HepG2 (cell line): Measurements from ENCODE around the gene GGT1. TPM values are rescaled to one million over a fixed set of nuclear protein-coding genes. Genes with fewer than 3 reads are reported as not detected.
A peak's percentile ranks its signal among the peaks of the same experiment; 100 is the strongest.

Source experiments
- ATM ChIP-seq: fragments of 450-650 bp; IDR thresholded peaks from 2 replicates; pipeline ENCODE4 v1.7.1; 2017; ENCODE audit warnings: mild to moderate bottlenecking, borderline replicate concordance
- CENPBD1 ChIP-seq: sonication (generic); formaldehyde crosslinking; IDR thresholded peaks from 2 replicates; pipeline ENCODE4 v1.8.0; 2022; ENCODE audit warnings: missing genetic modification reagents, low read depth, mild to moderate bottlenecking, borderline replicate concordance
- CREB1 ChIP-seq, 2 experiments: fragments of 450-650 bp in 1 of 2; IDR thresholded peaks; 2 replicates each; pipeline ENCODE4 v1.6.1; 2016 to 2017; ENCODE audit warnings: control low read depth in 1 of 2, mild to moderate bottlenecking in 1 of 2, missing compliant biosample characterization in 1 of 2, missing genetic modification characterization in 1 of 2
- ERF ChIP-seq: IDR thresholded peaks from 2 replicates; pipeline ENCODE4 v1.6.1; 2018; ENCODE audit warnings: missing biosample characterization, missing genetic modification reagents
- FOSL1 ChIP-seq: sonication (generic); formaldehyde crosslinking; IDR thresholded peaks from 2 replicates; pipeline ENCODE4 v1.9.0; 2021; ENCODE audit warnings: missing genetic modification reagents, borderline replicate concordance
- FOXO4 ChIP-seq: sonication (generic); formaldehyde crosslinking; conservative IDR thresholded peaks from 2 replicates; pipeline ENCODE4 v1.8.1; 2023; ENCODE audit warnings: missing genetic modification reagents
- KAT8 ChIP-seq: IDR thresholded peaks from 2 replicates; pipeline ENCODE4 v1.6.1; 2016; ENCODE audit warnings: missing genetic modification reagents, missing compliant biosample characterization
- KLF9 ChIP-seq: IDR thresholded peaks from 2 replicates; pipeline ENCODE4 v1.6.1; 2016; ENCODE audit warnings: low read depth
- NFATC3 ChIP-seq: sonication (generic); formaldehyde crosslinking; IDR thresholded peaks from 2 replicates; pipeline ENCODE4 v1.5.1; 2020; ENCODE audit warnings: mild to moderate bottlenecking, missing genetic modification reagents
- RXRB ChIP-seq: IDR thresholded peaks from 2 replicates; pipeline ENCODE4 v1.6.1; 2016; ENCODE audit warnings: borderline replicate concordance, missing genetic modification reagents, missing compliant biosample characterization
- SALL2 ChIP-seq: sonication (generic); formaldehyde crosslinking; IDR thresholded peaks from 2 replicates; pipeline ENCODE4 v1.8.1; 2023; ENCODE audit warnings: mild to moderate bottlenecking, missing genetic modification reagents, inconsistent platforms
- SRF ChIP-seq: IDR thresholded peaks from 2 replicates; pipeline ENCODE4 v1.6.1; 2011; ENCODE audit warnings: mild to moderate bottlenecking, low read depth, low read length, moderate library complexity
- STAT5B ChIP-seq: sonication (generic); formaldehyde crosslinking; IDR thresholded peaks from 2 replicates; pipeline ENCODE4 v1.4.0; 2020; ENCODE audit warnings: missing genetic modification reagents
- SYNCRIP ChIP-seq: fragments of 200-400 bp; formaldehyde crosslinking; IDR thresholded peaks from 2 replicates; pipeline ENCODE4 v1.6.1; 2018; ENCODE audit warnings: mild to moderate bottlenecking, low read depth, low read length; ENCODE audit not compliant: insufficient read depth
- ZBTB42 ChIP-seq: sonication (generic); formaldehyde crosslinking; IDR thresholded peaks from 2 replicates; pipeline ENCODE4 v1.5.0; 2020; ENCODE audit warnings: mild to moderate bottlenecking, missing genetic modification reagents
- ZFP36 ChIP-seq: fragments of 150-350 bp; IDR thresholded peaks from 2 replicates; pipeline ENCODE4 v1.6.1; 2018; ENCODE audit warnings: borderline replicate concordance, low read length, low read depth; ENCODE audit not compliant: partially characterized antibody
- ZFP36L1 ChIP-seq: sonication (generic); formaldehyde crosslinking; IDR thresholded peaks from 2 replicates; pipeline ENCODE4 v1.8.0; 2022; ENCODE audit warnings: mild to moderate bottlenecking, missing genetic modification reagents, moderate library complexity
- ZFP36L2 ChIP-seq: sonication (generic); formaldehyde crosslinking; IDR thresholded peaks from 2 replicates; pipeline ENCODE4 v1.4.0; 2020; ENCODE audit warnings: missing genetic modification reagents
- ZNF343 ChIP-seq: sonication (generic); formaldehyde crosslinking; IDR thresholded peaks from 2 replicates; pipeline ENCODE4 v1.4.0; 2020; ENCODE audit warnings: mild to moderate bottlenecking, missing genetic modification reagents
- ZNF362 ChIP-seq: sonication (generic); formaldehyde crosslinking; IDR thresholded peaks from 2 replicates; pipeline ENCODE4 v1.4.0; 2020; ENCODE audit warnings: missing genetic modification reagents, mild to moderate bottlenecking, borderline replicate concordance
- ZNF503 ChIP-seq: sonication (generic); formaldehyde crosslinking; IDR thresholded peaks from 2 replicates; pipeline ENCODE4 v1.4.0; 2020; ENCODE audit warnings: missing genetic modification reagents
- ZNF546 ChIP-seq: sonication (generic); formaldehyde crosslinking; conservative IDR thresholded peaks from 2 replicates; pipeline ENCODE4 v1.8.1; 2023; ENCODE audit warnings: mild to moderate bottlenecking, missing genetic modification reagents
- ZNF607 ChIP-seq: sonication (generic); formaldehyde crosslinking; IDR thresholded peaks from 2 replicates; pipeline ENCODE4 v1.5.1; 2020; ENCODE audit warnings: missing genetic modification reagents, mild to moderate bottlenecking, borderline replicate concordance
- ZNF672 ChIP-seq: sonication (generic); formaldehyde crosslinking; IDR thresholded peaks from 2 replicates; pipeline ENCODE4 v1.8.1; 2022; ENCODE audit warnings: missing genetic modification reagents
- ZNF772 ChIP-seq: sonication (generic); formaldehyde crosslinking; IDR thresholded peaks from 2 replicates; pipeline ENCODE4 v1.5.0; 2020; ENCODE audit warnings: mild to moderate bottlenecking, missing genetic modification reagents
- polyA plus RNA-seq, 8 experiments: library from polyadenylated mRNA; depleted of rRNA in 3 of 8; stranded (reverse) in 7 of 8; unstranded in 1 of 8; fragments of >200 nt; fragmentation: Illumina TruSeq in 4 of 8; extraction: Trizol in 4 of 8; gene quantifications; 2 replicates each; pipeline versions ENCODE4 v1.2.1 to v1.2.3, GENCODE V29; 2011 to 2016; ENCODE audit warnings: low read depth in 4 of 8, missing spikeins in 1 of 8, mixed read lengths in 1 of 8; ENCODE audit not compliant: insufficient read depth in 1 of 8
- total RNA-seq, 5 experiments: library from RNA; depleted of rRNA; stranded (reverse); fragments of >200 nt; fragmentation: Illumina TruSeq; extraction: Trizol; gene quantifications; 2 replicates each; pipeline ENCODE4 v1.2.3, GENCODE V29; 2016; ENCODE audit warnings: low read depth in 1 of 5
- TF ChIP-seq, protein P1 (sequence below): sonication (generic); formaldehyde crosslinking; IDR thresholded peaks from 2 replicates; pipeline ENCODE4 v1.4.0; 2020; ENCODE audit warnings: missing genetic modification reagents

The GGT1 gene
- total and polyA plus RNA-seq, 2 of the 13 experiments (the other 11 are each of a cell fraction or from before 2014, with no cell fraction given) = 29.9 to 103 TPM

DNA sequence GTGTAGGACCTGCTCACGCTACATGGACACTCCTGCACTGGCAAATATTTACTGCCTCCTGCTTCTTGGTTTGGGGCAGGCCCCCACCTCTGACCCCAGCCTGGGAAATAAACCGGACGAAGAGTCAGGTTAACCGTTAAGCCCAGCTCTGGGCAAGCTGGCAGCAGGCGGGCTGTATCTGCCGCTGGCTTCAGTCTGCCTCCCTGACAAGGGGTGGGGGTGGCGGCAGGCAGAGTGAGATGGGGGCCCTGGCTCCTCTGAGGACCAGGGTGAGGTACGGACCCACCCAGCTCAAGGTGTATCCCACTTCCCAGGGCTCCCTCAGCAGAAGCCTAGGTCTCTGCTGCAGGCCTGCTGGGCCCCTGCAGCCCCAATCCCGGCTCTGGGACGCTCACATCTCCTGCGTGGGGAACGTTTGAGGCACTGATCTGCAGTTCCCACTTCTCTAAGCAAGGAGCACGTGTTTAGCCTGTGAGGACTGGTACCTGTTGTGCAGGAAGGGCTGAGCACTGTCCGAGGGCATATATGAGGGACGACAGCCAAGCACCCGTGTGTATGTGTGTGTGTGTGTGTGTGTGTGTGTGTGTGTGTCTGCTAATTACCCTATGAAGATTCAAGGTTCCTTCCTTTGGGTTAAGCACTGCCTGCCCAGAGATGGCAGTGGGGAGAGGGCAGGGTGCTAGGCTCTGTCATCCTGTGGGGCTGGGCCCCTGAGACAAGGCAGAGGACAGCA lies 9.0 kb upstream of the GGT1 start (continued):
- TF ChIP-seq CENPBD1 (CRISPR knock-in tag) = no peak
- TF ChIP-seq NFATC3 (CRISPR knock-in tag) = no peak
- TF ChIP-seq ZFP36 = no peak
- TF ChIP-seq ZFP36L2 (CRISPR knock-in tag) = no peak
- TF ChIP-seq ZNF772 (CRISPR knock-in tag) = no peak
- no peak for TF ChIP-seq ZNF672 (CRISPR knock-in tag)
- TF ChIP-seq ZBTB42 = no peak
- no peak for TF ChIP-seq SALL2 (CRISPR knock-in tag)
- no peak for TF ChIP-seq ERF (CRISPR knock-in tag)
- peak; percentile 48 for TF ChIP-seq KAT8
- no peak for TF ChIP-seq ZFP36L1
- TF ChIP-seq, protein P1, sequence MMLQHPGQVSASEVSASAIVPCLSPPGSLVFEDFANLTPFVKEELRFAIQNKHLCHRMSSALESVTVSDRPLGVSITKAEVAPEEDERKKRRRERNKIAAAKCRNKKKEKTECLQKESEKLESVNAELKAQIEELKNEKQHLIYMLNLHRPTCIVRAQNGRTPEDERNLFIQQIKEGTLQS (CRISPR knock-in tag) = 0 out of 2 replicates have a peak, but pooled peaks have one; percentile 30
- TF ChIP-seq FOSL1 (CRISPR knock-in tag) = no peak
- TF ChIP-seq ATM = no peak
- peak; percentile 74 for TF ChIP-seq RXRB (CRISPR knock-in tag)
- no peak for TF ChIP-seq SYNCRIP
- TF ChIP-seq STAT5B (CRISPR knock-in tag) = no peak
- TF ChIP-seq KLF9 (CRISPR knock-in tag) = no peak
- TF ChIP-seq CREB1 (IDR thresholded peaks at IDR 0.05) = no peak
- TF ChIP-seq CREB1 (CRISPR knock-in tag; IDR thresholded peaks at IDR 0.05) = no peak
- no peak; the same call in 1 of the 2 replicates for TF ChIP-seq ZNF607 (CRISPR knock-in tag)
- TF ChIP-seq ZNF503 = peak; percentile 65; the same call in 1 of the 2 replicates
- no peak for TF ChIP-seq ZNF343 (CRISPR knock-in tag)
- TF ChIP-seq ZNF546 (CRISPR knock-in tag) = no peak
- TF ChIP-seq ZNF362 (CRISPR knock-in tag) = peak; percentile 60; the same call in 1 of the 2 replicates
- TF ChIP-seq SRF = no peak
- TF ChIP-seq FOXO4 (CRISPR knock-in tag) = 0 out of 2 replicates have a peak, but pooled peaks have one; percentile 47
